ENCODE results near the gene ACVR2A.

The ACVR2A gene

DNA sequence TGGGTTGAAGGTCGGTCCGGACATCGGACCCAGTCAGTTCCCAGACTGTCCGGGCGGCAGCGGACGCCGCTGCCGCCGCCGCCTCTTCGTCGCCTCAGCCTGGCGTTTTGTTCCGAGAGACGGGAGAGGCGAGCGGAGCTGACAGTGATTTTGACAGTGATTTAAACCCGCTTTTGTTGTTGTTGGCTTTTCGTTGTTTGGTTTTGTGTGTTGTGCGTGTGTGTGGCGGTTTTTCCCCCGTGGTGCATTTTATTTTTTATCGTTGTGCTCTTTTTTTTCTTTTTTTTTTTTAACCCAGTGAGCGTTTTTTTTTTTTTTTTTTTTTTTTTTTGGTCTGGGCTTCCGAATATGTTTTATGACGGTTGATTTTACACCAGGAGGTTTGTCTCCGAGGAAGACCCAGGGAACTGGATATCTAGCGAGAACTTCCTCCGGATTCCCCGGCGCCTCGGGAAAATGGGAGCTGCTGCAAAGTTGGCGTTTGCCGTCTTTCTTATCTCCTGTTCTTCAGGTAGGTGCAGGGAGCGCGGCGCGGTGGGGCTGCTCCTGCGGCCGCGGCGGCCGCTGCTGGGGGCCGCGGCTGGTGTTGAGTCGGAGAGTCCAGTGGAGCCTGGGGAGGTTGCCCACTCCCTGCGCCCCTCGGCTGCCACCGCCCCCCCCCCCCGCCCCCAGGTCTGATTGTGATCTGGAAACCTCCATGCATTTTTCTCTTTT is at the start of gene ACVR2A:
Gene ACVR2A (plus strand): TSS at position 333 of the 714 bp plus-strand sequence. CDS start 124 bp downstream, at position 457.
- peak; percentile 67 for DNase-seq (ENCODE audit: low spot score)

DNA sequence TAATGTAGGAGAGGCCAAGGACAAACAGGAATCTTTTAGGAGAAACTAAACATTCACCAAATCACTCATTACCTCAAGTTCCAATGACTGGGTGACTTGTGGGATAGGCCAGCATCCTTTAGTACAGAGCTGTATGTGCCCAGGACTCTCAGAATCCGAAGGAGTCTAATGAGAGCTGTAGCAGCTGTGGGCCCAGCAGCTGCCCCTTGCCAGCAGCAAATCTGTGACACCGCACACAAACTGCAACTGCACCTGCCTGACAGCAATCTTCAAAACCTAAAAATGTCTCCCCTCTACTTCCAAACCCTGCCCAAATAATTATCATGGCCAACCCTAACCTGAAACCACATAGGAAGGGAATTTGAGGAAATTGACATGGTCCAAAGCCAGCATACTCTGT is 44.5 kb upstream of the ACVR2A start:
- no peak for DNase-seq (ENCODE audit: low spot score)

DNA sequence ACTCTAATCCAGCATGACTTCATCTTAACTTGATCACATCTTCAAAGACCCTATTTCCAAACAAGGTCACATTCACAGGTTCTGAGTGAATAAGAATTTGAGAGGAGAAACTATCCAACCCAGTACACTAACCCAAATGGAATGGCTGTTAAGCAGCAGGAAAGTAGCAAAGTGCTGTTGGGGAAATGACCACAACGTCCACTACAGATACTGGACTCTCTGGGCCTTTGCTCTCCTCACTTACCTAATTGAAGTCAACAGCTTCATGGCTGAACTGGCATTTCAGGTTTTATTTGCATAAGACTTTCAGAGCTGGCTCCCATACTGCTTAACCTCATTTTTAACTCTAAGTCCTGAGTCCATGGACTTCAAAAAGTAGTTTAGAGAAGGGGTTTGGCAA is 38.0 kb upstream of the ACVR2A start:
- DNase-seq (ENCODE audit: low spot score), result no peak

DNA sequence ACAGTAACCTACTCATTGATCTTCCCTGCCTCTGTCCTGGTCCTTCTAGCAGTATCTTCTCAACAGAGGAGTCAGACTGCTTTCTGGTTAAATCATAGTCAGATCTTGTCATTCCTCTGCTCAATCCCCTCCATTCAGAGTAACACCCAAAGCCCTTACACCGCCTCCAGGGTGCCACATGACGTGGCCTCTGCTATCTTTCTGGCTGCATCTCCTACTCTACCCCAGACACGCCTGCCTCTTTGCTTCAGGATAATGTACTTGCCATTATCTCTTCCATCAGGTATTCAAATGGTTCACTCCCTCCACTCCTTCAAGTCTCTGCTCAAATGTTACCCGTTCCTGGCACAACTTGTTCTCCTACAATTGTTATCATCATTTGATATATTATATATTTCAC is 36.3 kb upstream of the ACVR2A start:
- no peak for DNase-seq (ENCODE audit: low spot score)

DNA sequence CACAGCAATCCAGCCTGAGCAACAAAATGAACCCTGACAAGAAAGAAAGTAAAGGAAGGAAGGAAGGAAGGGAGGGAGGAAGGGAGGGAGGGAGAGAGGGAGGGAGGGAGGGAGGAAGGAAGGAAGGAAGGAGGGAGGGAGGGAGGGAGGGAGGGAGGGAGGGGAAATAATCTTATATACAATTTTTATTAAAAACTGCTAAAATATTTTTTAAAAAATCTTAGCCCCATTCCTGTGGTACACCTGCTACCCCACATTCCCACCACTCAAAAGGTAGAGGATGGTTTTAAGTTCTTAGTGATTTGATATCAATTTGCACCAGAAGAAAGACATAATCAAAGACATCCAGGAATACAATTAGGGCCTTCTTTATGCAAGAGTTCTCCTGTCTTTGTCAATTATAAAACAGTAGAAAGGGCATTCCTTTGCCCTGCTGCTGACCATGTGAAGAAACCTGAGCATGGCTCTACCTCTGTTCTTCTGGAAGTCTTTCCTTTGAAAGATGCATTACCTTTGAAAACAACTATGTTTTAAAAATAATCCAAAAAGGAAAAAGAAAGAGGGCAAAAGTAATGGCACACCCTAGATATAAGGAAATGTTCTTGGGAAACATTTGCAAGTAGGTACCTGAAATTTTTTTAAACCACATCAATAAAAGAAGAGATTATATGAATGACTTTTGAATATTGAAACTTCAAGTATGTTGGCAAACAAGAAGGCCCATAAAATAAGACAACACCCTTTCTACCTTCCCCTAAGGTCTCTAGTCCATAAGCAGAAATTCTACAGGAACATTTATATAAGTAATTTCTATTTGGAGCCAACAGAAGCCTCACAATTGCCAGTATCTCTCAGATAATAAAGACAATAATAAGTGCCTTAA is 33.7 kb upstream of the ACVR2A start:
- DNase-seq (ENCODE audit: low spot score), result no peak

DNA sequence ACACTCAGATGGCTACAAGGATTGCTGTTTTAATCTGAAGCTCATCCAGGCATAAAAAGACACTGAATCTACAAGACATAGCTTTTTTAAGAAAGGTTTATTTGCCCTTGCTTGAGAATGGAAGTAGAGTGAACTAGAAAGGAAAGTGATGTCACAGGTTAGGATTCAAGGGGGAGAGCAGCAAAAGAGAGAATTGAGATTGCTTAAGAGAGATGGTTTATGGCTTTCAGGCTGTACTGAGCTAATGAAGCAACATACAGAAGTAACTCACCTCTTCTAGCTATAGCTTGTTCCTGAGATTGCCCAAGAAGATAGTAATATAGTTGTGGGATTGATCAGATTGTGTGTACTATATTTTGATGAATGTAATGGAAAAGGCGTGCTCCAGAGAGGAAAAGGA is 26.1 kb upstream of the ACVR2A start:
- no peak for DNase-seq (ENCODE audit: low spot score)

DNA sequence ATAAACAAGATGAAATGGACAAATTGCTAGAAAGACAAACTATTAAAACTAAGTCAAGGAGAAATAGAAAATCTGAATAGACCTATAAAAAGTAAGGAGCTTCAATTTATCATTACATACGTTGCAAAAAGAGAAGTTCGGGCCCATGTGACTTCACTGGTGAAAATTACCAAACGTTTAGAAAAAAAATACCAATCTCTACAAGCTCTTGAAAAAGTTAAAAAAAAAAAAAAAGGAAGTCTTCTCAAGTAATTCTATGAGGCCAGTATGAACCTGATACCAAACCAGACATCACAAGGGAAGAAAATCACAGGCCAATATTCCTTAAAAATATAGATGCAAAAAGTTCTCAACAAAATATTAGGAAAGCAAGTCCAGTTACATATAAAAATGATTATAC is 20.2 kb upstream of the ACVR2A start:
- DNase-seq (ENCODE audit: low spot score), result no peak

DNA sequence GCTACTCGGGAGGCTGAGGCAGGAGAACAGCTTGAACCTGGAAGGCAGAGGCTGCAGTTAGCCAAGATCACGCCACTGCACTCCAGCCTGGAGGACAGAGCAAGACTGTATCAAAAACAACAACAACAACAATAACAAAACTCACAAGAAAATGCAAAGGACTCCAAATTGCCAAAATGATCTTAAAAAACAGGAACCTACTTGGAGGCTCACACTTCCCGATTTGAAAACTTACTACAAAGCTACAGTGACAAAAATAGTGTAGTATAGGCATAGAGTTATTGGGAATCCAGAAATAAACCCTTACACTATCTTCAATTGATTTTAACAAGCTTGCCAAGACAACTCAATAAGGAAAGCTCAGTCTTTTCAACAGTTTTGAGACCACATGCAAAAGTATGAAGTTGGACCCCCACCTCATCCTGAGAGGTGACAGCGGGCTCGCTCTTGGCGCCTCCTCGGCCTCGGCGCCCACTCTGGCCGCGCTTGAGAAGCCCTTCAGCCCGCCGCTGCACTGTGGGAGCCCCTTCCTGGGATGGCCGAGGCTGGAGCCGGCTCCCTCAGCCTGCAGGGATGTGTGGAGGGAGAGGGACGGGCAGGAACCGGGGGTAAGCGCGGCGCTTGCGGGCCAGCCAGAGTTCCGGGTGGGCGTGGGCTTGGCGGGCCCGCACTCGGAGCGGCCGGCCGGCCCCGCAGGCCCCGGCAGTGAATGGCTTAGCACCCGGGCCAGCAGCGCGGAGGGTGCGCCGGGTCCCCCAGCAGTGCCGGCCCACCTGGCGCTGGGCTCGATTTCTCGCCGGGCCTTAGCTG is 18.3 kb upstream of the ACVR2A start:
- no peak for DNase-seq (ENCODE audit: low spot score)

DNA sequence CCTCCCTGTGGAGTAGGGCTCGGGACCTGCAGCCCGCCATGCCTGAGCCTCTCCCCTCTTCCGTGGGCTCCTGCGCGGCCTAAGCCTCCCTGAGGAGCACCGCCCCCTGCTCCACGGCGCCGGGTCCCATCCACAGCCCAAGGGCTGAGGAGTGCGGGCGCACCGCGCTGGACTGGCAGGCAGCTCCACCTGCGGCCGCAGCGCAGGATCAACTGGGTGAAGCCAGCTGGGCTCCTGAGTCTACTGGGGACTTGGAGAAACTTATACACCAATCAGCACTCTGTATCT is 17.8 kb upstream of the ACVR2A start:
- no peak for DNase-seq (ENCODE audit: low spot score)

DNA sequence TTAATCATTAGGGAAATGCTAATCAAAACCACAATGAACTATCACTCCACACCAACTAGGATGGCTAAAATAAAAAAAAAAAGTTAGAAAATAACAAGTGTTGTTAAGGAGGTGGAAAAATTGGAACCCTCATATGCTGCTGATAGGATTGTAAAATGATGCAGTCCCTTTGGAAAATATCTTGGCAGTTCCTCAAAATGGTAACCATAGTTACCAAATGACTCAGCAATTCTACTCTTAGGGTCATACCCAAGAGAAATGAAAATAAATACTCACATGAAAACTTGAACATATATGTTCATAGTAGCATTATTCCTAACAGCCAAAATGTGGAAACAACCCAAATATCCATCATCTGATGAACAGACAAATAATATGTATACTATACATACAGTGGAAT is 15.7 kb upstream of the ACVR2A start:
- DNase-seq (ENCODE audit: low spot score), result no peak

DNA sequence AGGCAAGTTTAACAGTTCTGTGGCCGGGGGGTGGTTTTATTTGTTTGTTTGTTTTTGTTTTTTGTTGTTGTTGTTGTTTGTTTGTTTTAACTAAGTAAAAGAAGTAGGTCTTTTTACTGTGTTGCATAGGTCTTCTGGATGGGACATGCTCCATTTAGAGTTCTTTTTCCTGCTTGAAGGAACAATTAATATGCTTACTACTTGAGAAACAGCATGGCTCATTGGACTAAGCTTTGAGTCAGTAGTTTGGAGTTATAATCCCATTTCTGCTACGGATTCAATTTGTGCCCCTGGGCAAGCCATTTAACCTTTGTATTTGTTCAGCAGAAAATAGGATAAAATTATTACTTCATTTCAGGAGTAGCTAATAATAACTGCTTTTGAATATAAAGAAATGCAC is 8.7 kb upstream of the ACVR2A start:
- no peak for DNase-seq (ENCODE audit: low spot score)

DNA sequence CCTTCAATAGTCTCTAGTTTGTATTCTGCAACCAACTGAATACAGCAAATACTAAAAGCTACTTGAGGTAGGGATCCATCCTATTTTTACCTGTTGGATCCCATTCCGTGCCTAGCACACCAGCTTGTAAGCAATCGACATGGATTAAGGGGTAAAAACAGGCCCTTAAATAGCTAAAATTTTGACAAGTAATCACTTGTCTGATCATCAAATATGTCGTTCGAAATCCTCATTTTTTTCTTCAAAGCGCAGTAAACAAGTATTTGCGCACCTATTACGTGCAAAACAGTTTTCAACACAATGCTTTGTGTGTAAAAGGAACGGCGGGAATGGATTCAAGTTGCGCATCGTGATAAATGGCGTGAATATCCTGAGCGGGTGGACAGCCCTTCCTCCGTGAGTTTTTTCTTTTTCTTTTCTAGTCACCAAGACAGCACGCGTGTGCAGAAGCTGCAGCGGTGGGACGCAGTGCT is 1.4 kb upstream of the ACVR2A start:
- no peak for DNase-seq (ENCODE audit: low spot score)

DNA sequence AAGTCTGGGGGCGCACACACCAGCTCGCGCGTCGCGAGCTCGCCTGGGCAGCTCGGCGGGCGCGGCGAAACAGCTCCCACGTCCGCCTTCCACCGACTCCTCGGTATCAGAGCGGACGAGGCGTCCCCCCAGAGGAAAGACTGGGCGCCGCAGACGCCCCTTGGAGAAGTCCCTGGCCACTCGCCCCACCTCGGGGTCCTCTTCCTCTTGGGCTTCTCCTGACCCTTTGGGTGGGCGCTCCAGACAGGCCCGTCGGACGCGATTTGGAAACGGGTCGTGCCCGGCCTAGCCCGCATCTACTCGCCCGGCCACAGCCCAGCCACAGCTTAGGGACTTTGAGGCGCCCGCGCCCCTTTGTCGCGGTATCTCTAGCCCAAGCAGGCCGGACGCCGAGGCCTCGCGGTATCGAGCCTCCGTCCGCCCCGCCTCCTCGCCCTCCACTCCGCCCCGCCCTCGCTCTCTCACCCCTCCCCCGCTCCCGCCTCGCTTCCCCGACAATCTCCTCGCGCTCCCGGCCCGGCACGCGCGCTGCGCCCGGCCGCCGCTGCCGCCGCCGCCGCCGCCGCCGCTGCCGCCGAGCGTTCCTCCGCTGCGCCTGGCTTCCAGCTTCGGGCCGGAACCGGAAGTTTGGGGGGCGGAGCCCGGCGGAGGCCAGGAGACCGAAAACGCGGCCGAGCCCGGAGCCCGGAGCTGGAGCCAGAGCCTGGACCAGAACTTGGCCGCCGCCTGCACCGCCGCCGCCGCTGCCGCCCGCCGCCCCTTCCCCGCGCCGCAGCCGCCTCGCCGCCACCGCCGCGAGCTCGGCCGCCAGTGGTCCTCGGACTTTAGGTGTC is 749 bp upstream of the ACVR2A start:
- DNase-seq (ENCODE audit: low spot score), result peak; percentile 86

DNA sequence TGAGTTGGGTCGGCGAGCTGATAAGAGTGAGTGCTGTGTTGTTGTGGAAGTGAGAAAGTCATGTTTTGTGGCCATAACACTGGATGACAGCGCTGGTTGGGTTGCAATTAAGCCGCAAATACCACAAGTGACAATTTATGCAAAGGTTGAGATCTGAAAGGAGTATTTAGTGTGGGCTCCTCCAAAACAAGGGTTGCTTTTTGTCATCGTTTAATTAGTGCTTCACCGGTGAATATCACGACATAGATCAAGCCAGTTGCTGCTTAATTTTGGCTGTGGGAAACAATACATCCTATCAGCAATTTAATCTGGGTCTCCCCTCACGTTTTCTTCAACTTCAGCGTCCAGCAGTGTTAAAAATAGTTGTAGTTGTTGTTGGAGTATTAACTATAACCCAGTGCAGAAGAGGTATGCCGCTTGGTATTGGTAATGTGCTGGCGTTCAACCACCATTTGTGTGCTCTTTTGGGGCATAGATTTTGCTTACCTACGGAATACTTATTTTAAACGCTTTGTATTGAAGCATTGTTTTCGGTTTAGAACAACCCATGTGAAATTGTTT is 662 bp downstream of the ACVR2A start:
- no peak for DNase-seq (ENCODE audit: low spot score)

DNA sequence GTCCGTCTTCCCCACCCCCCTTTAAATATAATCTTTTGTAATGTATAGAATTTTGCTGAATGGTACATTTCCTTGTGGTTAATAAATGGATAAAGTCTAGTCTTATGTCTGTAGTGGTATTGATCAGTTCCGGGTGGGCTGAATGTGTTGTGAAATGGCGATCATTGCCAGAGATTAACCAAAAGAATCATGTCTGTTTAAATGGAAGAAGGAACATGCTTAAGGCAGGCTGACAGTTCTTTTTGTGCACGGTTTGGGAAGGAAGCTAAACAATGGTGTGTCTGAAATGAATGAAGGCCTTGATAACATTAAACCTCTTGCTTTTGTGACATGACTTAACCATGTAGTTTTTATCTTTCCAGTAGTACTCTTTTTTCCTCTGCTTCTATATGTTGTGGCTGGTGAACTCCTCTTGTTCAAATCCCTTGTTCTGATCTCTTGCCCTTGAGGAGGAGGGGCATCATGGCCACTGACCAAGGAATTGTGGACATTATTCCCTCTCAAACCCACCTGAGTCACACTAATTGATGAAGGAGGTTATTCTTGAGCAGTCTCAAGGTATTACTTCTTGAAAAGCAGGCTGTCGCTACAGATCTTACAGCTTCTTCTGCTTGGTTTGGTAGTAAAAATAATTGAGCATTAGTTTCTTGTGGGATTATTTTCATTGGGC is 1.7 kb downstream of the ACVR2A start:
- peak; percentile 29 for DNase-seq (ENCODE audit: low spot score)

DNA sequence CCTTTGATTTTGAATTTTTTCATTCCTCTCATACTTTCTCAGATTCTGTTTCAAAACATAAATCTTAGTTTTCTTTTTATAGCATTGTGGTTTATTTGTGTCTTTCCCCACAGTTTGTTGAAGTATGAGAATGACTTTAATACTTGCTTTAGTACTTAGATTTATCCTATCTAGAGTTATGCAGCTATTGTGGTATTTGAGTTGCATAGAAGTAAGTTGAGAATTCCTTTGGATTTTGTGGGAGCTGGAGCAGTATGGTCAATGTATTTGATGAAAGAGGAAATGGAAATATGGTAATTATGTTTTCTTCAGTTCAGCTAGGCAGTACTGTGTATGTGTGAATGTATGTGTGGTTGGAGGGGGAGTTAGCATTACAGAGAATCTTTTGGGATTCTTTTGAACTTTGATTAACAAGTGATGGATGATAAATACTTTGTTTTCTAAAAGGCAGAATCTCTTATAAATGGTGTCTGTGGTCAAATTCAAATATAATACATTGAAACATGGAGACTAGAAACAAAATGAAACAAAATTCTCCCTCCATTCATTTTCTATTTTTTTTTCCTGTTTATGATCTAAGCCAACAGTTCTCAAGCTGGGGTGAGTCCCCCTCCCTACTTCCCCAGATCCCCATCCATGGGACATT is 3.0 kb downstream of the ACVR2A start:
- no peak for DNase-seq (ENCODE audit: low spot score)

DNA sequence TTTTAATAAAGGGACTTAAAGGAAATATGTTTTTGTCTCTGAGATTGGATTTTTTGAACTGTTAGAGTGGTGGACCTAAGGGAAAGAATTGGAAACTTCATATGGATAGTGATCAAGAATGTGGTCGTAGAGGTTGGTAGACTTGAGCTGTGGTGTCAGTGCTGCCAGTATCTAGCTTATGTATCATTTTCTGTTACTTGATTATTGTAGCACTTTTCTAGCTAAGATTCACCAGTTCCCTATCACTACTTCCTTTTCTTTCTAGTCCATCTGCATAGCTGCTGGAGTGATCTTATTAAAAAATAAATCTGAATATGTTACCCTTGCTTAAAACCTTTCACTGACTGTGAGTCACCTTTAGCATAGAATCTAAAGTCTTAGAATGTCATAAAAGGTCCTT is 6.0 kb downstream of the ACVR2A start:
- no peak for DNase-seq (ENCODE audit: low spot score)

DNA sequence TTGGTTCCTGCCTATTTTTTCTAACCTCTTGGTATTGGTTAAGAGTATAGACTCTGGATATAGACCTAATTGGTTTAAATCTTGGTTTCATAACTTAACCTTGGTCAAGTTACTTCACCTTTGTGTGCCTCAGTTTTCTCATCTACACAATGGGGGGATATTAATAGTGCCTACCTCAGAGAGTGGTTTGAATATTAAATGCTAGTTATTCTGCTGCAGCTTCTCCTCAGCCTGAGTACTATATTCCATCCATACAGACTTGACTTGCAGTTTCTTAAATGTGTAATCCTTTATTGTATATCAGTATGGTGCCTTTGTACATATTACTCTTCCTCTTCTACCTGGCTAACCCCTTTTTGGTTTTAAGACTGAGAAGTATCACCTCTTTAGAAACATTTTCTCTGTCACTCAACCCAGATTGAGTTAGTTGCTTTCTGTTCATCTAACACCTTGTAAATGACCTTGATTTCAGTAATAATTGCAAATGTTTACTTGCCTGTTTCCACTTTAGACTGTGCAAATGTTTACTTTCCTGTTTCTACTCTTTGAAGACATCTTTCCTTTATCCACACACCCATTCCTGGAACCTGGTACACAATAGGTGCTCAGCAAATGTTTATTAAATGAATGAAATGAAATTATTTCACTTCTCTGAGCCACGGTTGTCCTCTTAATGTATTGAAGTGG is 6.6 kb downstream of the ACVR2A start:
- DNase-seq (ENCODE audit: low spot score), result no peak

DNA sequence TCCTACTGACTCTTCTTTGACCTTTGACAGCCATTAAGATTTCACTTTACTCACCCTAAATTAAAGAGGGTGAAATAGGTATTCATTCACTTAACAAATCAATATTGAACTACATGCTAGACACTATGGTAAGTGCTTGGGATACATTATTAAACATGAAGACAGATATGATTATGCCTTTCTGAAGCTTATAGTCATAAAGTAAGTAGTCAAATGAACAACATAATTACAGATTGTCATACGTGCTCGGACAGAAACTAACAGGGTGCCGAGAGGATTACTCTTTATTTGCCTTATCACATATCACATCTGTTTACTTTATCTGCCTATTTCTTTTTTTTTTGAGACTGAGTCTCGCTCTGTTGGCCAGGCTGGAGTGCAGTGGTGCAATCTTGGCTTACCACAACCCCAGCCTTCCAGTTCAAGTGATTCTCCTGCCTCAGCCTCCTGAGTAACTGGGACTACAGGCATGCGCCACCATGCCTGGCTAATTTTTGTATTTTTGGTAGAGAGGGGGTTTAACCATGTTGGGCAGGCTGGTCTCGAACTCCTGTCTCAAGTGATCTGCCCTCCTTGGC is 9.8 kb downstream of the ACVR2A start:
- DNase-seq (ENCODE audit: low spot score), result no peak
